NB4 (cell line): ENCODE measurements around the gene GASK1B.

Experiments used
- DNase-seq: peaks from one replicate; pipeline ENCODE4 v3.0.0; 2010; ENCODE audit warnings: low read depth
- H3K4me3 ChIP-seq: one replicate; pipeline ENCODE4 v1.5.1; 2011; ENCODE audit warnings: mild to moderate bottlenecking, low read depth, low read length, moderate library complexity
- CTCF ChIP-seq: IDR thresholded peaks from one replicate; pipeline ENCODE4 v1.5.1; 2012; ENCODE audit warnings: low read depth, low read length
- MAX ChIP-seq: IDR thresholded peaks from 2 replicates; pipeline ENCODE4 v1.6.1; 2011; ENCODE audit warnings: low read depth, low read length
- MYC ChIP-seq: IDR thresholded peaks from 2 replicates; pipeline ENCODE4 v1.6.1; 2011; ENCODE audit warnings: low read depth, low read length
- POLR2A ChIP-seq: IDR thresholded peaks from 2 replicates; pipeline ENCODE4 v1.6.1; 2011; ENCODE audit warnings: mild to moderate bottlenecking; ENCODE audit not compliant: insufficient read length; ENCODE audit errors: extremely low read depth

GASK1B gene

GRCh38 chr4:158163941-158164767 is 8.7 kb downstream of the GASK1B start:
- no peak overlapping the region for H3K4me3 ChIP-seq
- TF ChIP-seq CTCF = no peak
- no peak for TF ChIP-seq MYC
- DNase-seq = no peak

GRCh38 chr4:158162631-158163030 is 10.2 kb downstream of the GASK1B start:
- no peak overlapping the region for H3K4me3 ChIP-seq
- TF ChIP-seq MAX = no peak
- no peak for TF ChIP-seq POLR2A
- TF ChIP-seq CTCF = no peak
- TF ChIP-seq MYC = no peak
- DNase-seq = no peak

- no peak overlapping the region for H3K4me3 ChIP-seq
- TF ChIP-seq POLR2A (no peak), CTCF (no peak), MAX (no peak)
These were observed 11.1 kb downstream of the GASK1B start for GRCh38 chr4:158161551-158162354.

GRCh38 chr4:158159718-158160094 is 13.1 kb downstream of the GASK1B start:
- TF ChIP-seq MYC = no peak
- TF ChIP-seq CTCF = no peak
- TF ChIP-seq MAX = no peak
- no peak overlapping the region for H3K4me3 ChIP-seq
- no peak for DNase-seq

More at GRCh38 chr4:158161551-158162354, 11.1 kb downstream of the GASK1B start:
- no peak for DNase-seq

- no peak for DNase-seq
- H3K4me3 ChIP-seq = no peak overlapping the region
- TF ChIP-seq CTCF = no peak
- no peak for TF ChIP-seq MAX
- TF ChIP-seq MYC = no peak
- TF ChIP-seq POLR2A = no peak
These were observed 13.6 kb downstream of the GASK1B start for GRCh38 chr4:158159054-158159717.
